SK-N-SH treated with all-trans-retinoic acid at 6 μM for 48 hours (cell line): Measurements from ENCODE around the gene UCN3.

Experiments used
- ATAC-seq: fragments of 200-7000 bp; cut with Tn5 transposase; 3 replicates; pipeline ENCODE4 v1.9.1; 2020; ENCODE audit warnings: mild to moderate bottlenecking, moderate library complexity
- ARNTL ChIP-seq: fragments of 450-650 bp; formaldehyde crosslinking; IDR thresholded peaks from 2 replicates; pipeline ENCODE4 v1.5.0; 2020; ENCODE audit warnings: low read depth, mild to moderate bottlenecking, moderate library complexity, borderline replicate concordance
- CREB5 ChIP-seq: fragments of 250-450 bp; sonication (Bioruptor Pico); IDR thresholded peaks from 2 replicates; pipeline ENCODE4 v1.5.1; 2020; ENCODE audit warnings: low read depth, mild to moderate bottlenecking, moderate library complexity
- GLIS3 ChIP-seq: fragments of 250-450 bp; sonication (Bioruptor Pico); IDR thresholded peaks from 2 replicates; pipeline ENCODE4 v1.5.0; 2020; ENCODE audit warnings: mild to moderate bottlenecking, moderate library complexity
- ISL1 ChIP-seq: fragments of 250-450 bp; sonication (Bioruptor Pico); IDR thresholded peaks from 2 replicates; pipeline ENCODE4 v2.1.2; 2022; ENCODE audit warnings: mild to moderate bottlenecking, moderate library complexity
- PPARA ChIP-seq: fragments of 250-450 bp; sonication (Bioruptor Pico); IDR thresholded peaks from 2 replicates; pipeline ENCODE4 v1.5.0; 2020; ENCODE audit warnings: mild to moderate bottlenecking, borderline replicate concordance
- RARB ChIP-seq: fragments of 250-450 bp; sonication (Bioruptor Pico); IDR thresholded peaks from 2 replicates; pipeline ENCODE4 v1.8.0; 2021; ENCODE audit warnings: mild to moderate bottlenecking, moderate library complexity
- TCF4 ChIP-seq: fragments of 250-450 bp; sonication (Bioruptor Pico); IDR thresholded peaks from 2 replicates; pipeline ENCODE4 v1.8.0; 2021; ENCODE audit warnings: mild to moderate bottlenecking, moderate library complexity, borderline replicate concordance
- TOX ChIP-seq: fragments of 250-450 bp; sonication (Bioruptor Pico); IDR thresholded peaks from 2 replicates; pipeline ENCODE4 v1.8.0; 2021; ENCODE audit warnings: mild to moderate bottlenecking, moderate library complexity, borderline replicate concordance
- ZC3H10 ChIP-seq: fragments of 250-450 bp; sonication (Bioruptor Pico); IDR thresholded peaks from 2 replicates; pipeline ENCODE4 v1.5.1; 2021; ENCODE audit warnings: mild to moderate bottlenecking, moderate library complexity
- ZFP3 ChIP-seq: fragments of 250-450 bp; sonication (Bioruptor Pico); IDR thresholded peaks from 2 replicates; pipeline ENCODE4 v1.5.0; 2020; ENCODE audit warnings: mild to moderate bottlenecking, moderate library complexity
- ZFP30 ChIP-seq: fragments of 450-650 bp; formaldehyde crosslinking; IDR thresholded peaks from 2 replicates; pipeline ENCODE4 v1.5.0; 2022; ENCODE audit warnings: mild to moderate bottlenecking, moderate library complexity
- ZNF565 ChIP-seq: fragments of 450-650 bp; formaldehyde crosslinking; conservative IDR thresholded peaks from 2 replicates; pipeline ENCODE4 v1.5.0; 2020; ENCODE audit warnings: low read depth, mild to moderate bottlenecking, moderate library complexity
- ZNF70 ChIP-seq: fragments of 450-650 bp; formaldehyde crosslinking; IDR thresholded peaks from 2 replicates; pipeline ENCODE4 v1.5.0; 2020; ENCODE audit warnings: mild to moderate bottlenecking, moderate library complexity
- ZNF8 ChIP-seq: fragments of 450-650 bp; formaldehyde crosslinking; IDR thresholded peaks from 2 replicates; pipeline ENCODE4 v1.5.0; 2020; ENCODE audit warnings: mild to moderate bottlenecking, moderate library complexity
- TF ChIP-seq, protein P1 (sequence below): fragments of 250-450 bp; sonication (Bioruptor Pico); IDR thresholded peaks from 2 replicates; pipeline ENCODE4 v1.8.0; 2020; ENCODE audit warnings: mild to moderate bottlenecking, moderate library complexity, borderline replicate concordance
- TF ChIP-seq, protein P2 (sequence below): fragments of 250-450 bp; sonication (Bioruptor Pico); IDR thresholded peaks from 2 replicates; pipeline ENCODE4 v1.5.0; 2020; ENCODE audit warnings: mild to moderate bottlenecking, moderate library complexity

UCN3 gene

DNA sequence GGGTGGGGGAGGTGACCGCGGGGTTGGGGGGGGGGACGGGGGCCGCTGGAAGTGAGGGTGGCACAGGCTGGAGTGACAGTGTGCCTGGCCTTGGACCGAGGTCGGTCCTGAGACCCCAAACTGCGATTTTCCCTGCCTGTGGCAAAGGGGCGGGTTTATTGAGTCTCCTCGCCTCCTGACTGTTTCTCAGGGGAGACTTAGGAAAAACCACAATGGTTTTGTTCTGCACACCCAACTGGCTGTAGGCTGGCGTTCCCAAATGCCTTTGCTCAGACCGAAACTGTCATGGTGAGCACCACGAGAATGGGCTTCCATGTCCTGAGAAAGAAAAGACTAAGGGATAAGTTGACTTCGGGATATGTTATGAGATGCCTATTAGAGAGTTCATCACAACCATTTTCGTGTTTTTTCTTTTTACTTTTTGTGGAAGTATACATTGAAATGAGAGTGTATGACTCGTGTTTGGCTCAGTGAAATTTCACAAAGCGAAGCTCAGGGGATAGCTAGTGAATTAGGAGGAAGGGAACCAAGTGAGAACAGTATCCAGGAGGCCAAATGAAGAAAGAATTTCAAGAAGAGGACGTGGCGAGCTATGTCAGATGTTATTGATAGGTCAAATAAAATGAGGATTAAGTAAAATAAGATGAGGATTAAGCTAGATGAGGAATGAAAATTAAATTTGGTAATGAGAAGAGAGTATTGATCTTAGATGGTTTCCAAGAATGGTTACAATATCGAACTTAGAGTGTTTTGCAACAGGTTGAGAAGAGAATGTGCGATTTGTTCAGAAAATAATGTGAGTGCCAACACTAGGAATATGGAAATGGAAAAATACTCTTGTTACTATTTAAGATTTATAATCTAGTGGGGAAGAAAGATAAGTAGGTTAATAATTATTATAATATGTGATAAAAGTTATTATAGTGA is 48.5 kb downstream of the UCN3 start:
- TF ChIP-seq ARNTL (no peak), TCF4 (CRISPR knock-in tag) (no peak), ZFP30 (CRISPR knock-in tag) (no peak), GLIS3 (CRISPR knock-in tag) (no peak)
- peak; percentile 74 for ATAC-seq

GRCh38 chr10:5416981-5417380 is 52.2 kb downstream of the UCN3 start:
- ATAC-seq, result no peak
- TF ChIP-seq, protein P1, sequence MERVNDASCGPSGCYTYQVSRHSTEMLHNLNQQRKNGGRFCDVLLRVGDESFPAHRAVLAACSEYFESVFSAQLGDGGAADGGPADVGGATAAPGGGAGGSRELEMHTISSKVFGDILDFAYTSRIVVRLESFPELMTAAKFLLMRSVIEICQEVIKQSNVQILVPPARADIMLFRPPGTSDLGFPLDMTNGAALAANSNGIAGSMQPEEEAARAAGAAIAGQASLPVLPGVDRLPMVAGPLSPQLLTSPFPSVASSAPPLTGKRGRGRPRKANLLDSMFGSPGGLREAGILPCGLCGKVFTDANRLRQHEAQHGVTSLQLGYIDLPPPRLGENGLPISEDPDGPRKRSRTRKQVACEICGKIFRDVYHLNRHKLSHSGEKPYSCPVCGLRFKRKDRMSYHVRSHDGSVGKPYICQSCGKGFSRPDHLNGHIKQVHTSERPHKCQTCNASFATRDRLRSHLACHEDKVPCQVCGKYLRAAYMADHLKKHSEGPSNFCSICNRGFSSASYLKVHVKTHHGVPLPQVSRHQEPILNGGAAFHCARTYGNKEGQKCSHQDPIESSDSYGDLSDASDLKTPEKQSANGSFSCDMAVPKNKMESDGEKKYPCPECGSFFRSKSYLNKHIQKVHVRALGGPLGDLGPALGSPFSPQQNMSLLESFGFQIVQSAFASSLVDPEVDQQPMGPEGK (CRISPR knock-in tag), result no peak
- TF ChIP-seq ISL1 (no peak), ZC3H10 (no peak), ZNF70 (CRISPR knock-in tag) (no peak), RARB (CRISPR knock-in tag) (no peak)
- TF ChIP-seq, protein P2, sequence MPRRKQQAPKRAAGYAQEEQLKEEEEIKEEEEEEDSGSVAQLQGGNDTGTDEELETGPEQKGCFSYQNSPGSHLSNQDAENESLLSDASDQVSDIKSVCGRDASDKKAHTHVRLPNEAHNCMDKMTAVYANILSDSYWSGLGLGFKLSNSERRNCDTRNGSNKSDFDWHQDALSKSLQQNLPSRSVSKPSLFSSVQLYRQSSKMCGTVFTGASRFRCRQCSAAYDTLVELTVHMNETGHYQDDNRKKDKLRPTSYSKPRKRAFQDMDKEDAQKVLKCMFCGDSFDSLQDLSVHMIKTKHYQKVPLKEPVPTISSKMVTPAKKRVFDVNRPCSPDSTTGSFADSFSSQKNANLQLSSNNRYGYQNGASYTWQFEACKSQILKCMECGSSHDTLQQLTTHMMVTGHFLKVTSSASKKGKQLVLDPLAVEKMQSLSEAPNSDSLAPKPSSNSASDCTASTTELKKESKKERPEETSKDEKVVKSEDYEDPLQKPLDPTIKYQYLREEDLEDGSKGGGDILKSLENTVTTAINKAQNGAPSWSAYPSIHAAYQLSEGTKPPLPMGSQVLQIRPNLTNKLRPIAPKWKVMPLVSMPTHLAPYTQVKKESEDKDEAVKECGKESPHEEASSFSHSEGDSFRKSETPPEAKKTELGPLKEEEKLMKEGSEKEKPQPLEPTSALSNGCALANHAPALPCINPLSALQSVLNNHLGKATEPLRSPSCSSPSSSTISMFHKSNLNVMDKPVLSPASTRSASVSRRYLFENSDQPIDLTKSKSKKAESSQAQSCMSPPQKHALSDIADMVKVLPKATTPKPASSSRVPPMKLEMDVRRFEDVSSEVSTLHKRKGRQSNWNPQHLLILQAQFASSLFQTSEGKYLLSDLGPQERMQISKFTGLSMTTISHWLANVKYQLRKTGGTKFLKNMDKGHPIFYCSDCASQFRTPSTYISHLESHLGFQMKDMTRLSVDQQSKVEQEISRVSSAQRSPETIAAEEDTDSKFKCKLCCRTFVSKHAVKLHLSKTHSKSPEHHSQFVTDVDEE (CRISPR knock-in tag), result no peak

DNA sequence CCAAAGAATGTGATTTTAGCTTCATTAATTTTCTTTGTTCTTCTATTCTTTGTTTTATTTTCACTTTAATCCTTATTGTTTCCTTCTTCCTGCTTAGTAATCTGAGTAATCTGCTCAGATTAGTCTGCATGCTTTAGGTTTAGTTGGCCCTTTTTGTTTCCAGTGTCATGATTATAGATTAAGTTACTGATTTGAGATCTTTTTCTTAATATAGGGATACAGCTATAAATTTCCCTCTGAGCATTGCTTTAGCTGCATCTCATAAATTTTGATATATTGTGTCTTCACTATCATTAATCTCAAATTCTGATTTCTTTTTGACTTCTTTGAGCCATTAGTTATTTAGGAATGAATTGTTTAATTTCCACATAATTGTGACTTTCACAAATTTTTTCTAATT is 53.8 kb downstream of the UCN3 start:
- TF ChIP-seq, protein P1 (CRISPR knock-in tag), result no peak
- no peak for TF ChIP-seq ARNTL
- no peak for TF ChIP-seq ZNF8 (CRISPR knock-in tag)
- no peak for TF ChIP-seq ZNF565 (CRISPR knock-in tag)
- TF ChIP-seq GLIS3 (CRISPR knock-in tag), result no peak
- no peak for ATAC-seq

- TF ChIP-seq TOX (CRISPR knock-in tag) (no peak), RARB (CRISPR knock-in tag) (no peak), ZFP3 (CRISPR knock-in tag) (no peak), ZNF70 (CRISPR knock-in tag) (no peak), ARNTL (no peak), ISL1 (no peak), CREB5 (CRISPR knock-in tag) (no peak), PPARA (CRISPR knock-in tag) (no peak)
- TF ChIP-seq, protein P2 (CRISPR knock-in tag), result no peak
- TF ChIP-seq, protein P1 (CRISPR knock-in tag), result no peak
- no peak for ATAC-seq
Measured at GRCh38 chr10:5419466-5420094, 54.8 kb downstream of the UCN3 start.
